IMR-90 (cell line): ENCODE measurements around the gene ZSCAN31. TPM values are rescaled to one million over a fixed set of nuclear protein-coding genes. Genes with fewer than 3 reads are reported as not detected.

ENCODE experiments used
- ATAC-seq: fragments of 200-7000 bp; cut with Tn5 transposase; 2 replicates; pipeline ENCODE4 v1.9.1; 2020; ENCODE audit warnings: low read depth, mild to moderate bottlenecking, moderate library complexity
- BruUV-seq: library from RNA; stranded (reverse); fragments of 400-500 nt; replicated peaks from 2 replicates; lab custom pipeline; 2021; lab: Mats Ljungman, UMichigan
- CTCF ChIA-PET: fragments of 300-600 bp; formaldehyde crosslinking; extraction: SDS; loops from one replicate; lab custom pipeline; 2021; ENCODE audit warnings: antibody characterized with exemption; lab: Yijun Ruan, JAX
- POLR2A ChIA-PET: fragments of 300-600 bp; sonication (Branson Sonifier 250); formaldehyde crosslinking; loops from one replicate; lab custom pipeline; 2022; ENCODE audit warnings: antibody characterized with exemption; ENCODE audit not compliant: unreplicated experiment; lab: Charles Lee
- DNase-seq: peaks from one replicate; pipeline ENCODE4 v3.0.0; 2013
- H2AFZ ChIP-seq: replicated peaks from 2 replicates; pipeline ENCODE3; 2013; ENCODE audit warnings: low read length, mild to moderate bottlenecking; ENCODE audit not compliant: poor library complexity
- H2AK5ac ChIP-seq: 2 replicates; pipeline ENCODE4 v1.6.1; 2013; ENCODE audit warnings: low read depth, low read length, inconsistent platforms
- H2AK9ac ChIP-seq: replicated peaks from 2 replicates; pipeline ENCODE3; 2013; ENCODE audit warnings: mild to moderate bottlenecking, low read depth, low read length, moderate library complexity; ENCODE audit not compliant: poor library complexity
- H2BK120ac ChIP-seq: 2 replicates; pipeline ENCODE4 v1.6.1; 2013; ENCODE audit warnings: low read depth, low read length, inconsistent platforms
- H2BK15ac ChIP-seq: 3 replicates; pipeline ENCODE4 v1.6.1; 2013; ENCODE audit warnings: low read depth, low read length, inconsistent platforms
- H2BK20ac ChIP-seq: 2 replicates; pipeline ENCODE4 v1.6.1; 2013; ENCODE audit warnings: low read depth, mild to moderate bottlenecking, inconsistent platforms, low read length, moderate library complexity
- H2BK5ac ChIP-seq: 2 replicates; pipeline ENCODE4 v1.6.1; 2013; ENCODE audit warnings: mild to moderate bottlenecking, low read depth, low read length, inconsistent platforms; ENCODE audit not compliant: poor library complexity, severe bottlenecking
- H3K14ac ChIP-seq: replicated peaks from 2 replicates; pipeline ENCODE4 v1.6.1; 2013; ENCODE audit warnings: low read depth, low read length, inconsistent platforms
- H3K18ac ChIP-seq: 2 replicates; pipeline ENCODE4 v1.6.1; 2013; ENCODE audit warnings: low read depth, low read length, control low read depth
- H3K23ac ChIP-seq: 2 replicates; pipeline ENCODE4 v1.6.1; 2013; ENCODE audit warnings: low read depth, low read length, inconsistent platforms
- H3K27ac ChIP-seq: 2 replicates; pipeline ENCODE4 v1.5.1; 2013; ENCODE audit warnings: mild to moderate bottlenecking, control low read depth, low read length; ENCODE audit not compliant: insufficient read depth
- H3K27me3 ChIP-seq: 2 replicates; pipeline ENCODE4 v1.6.1; 2013; ENCODE audit warnings: low read length; ENCODE audit not compliant: control insufficient read depth, insufficient read depth
- H3K36me3 ChIP-seq: 2 replicates; pipeline ENCODE4 v1.6.1; 2013; ENCODE audit warnings: low read length, mixed read lengths; ENCODE audit not compliant: control insufficient read depth, insufficient read depth
- H3K4ac ChIP-seq: 2 replicates; pipeline ENCODE4 v1.6.1; 2013; ENCODE audit warnings: low read depth, low read length, inconsistent platforms
- H3K4me1 ChIP-seq: 2 replicates; pipeline ENCODE4 v1.6.1; 2013; ENCODE audit warnings: low read length, mixed read lengths; ENCODE audit not compliant: control insufficient read depth, insufficient read depth
- H3K4me2 ChIP-seq: 2 replicates; pipeline ENCODE4 v1.6.1; 2013; ENCODE audit warnings: low read depth, mild to moderate bottlenecking, control low read depth, low read length, moderate library complexity
- H3K4me3 ChIP-seq: 2 replicates; pipeline ENCODE4 v1.5.1; 2013; ENCODE audit warnings: low read depth, mild to moderate bottlenecking, control low read depth, low read length, moderate library complexity; ENCODE audit not compliant: insufficient read depth
- H3K56ac ChIP-seq: 2 replicates; pipeline ENCODE4 v1.6.1; 2013; ENCODE audit warnings: low read length, inconsistent platforms; ENCODE audit not compliant: insufficient read depth; ENCODE audit errors: extremely low read depth
- H3K79me1 ChIP-seq, 2 experiments: 2 replicates each; pipeline ENCODE4 v1.6.1; 2013; ENCODE audit warnings: low read length in 2 of 2, inconsistent platforms in 1 of 2, low read depth in 1 of 2
- H3K9ac ChIP-seq: 2 replicates; pipeline ENCODE4 v1.6.1; 2013; ENCODE audit warnings: low read depth, low read length, control low read depth
- H3K9me1 ChIP-seq: 2 replicates; pipeline ENCODE4 v1.6.1; 2013; ENCODE audit warnings: low read length, inconsistent platforms; ENCODE audit not compliant: insufficient read depth
- H3K9me3 ChIP-seq: 2 replicates; pipeline ENCODE4 v1.6.1; 2013; ENCODE audit warnings: low read length; ENCODE audit not compliant: control insufficient read depth, insufficient read depth
- H4K20me1 ChIP-seq: 2 replicates; pipeline ENCODE4 v1.6.1; 2013; ENCODE audit warnings: low read length, inconsistent platforms; ENCODE audit not compliant: insufficient read depth
- H4K5ac ChIP-seq: 2 replicates; pipeline ENCODE4 v1.6.1; 2013; ENCODE audit warnings: mild to moderate bottlenecking, low read depth, low read length, control low read depth
- H4K8ac ChIP-seq, 2 experiments: 2 replicates each; pipeline ENCODE4 v1.6.1; 2013; ENCODE audit warnings: low read depth in 2 of 2, low read length in 2 of 2, control low read depth in 1 of 2, inconsistent platforms in 1 of 2
- H4K91ac ChIP-seq: 2 replicates; pipeline ENCODE4 v1.6.1; 2013; ENCODE audit warnings: low read depth, low read length, inconsistent platforms; ENCODE audit not compliant: insufficient read depth
- BHLHE40 ChIP-seq: fragments of 150-350 bp; IDR thresholded peaks from 2 replicates; pipeline ENCODE4 v1.6.1; 2016; ENCODE audit warnings: mild to moderate bottlenecking, low read depth, low read length
- CEBPB ChIP-seq: IDR thresholded peaks from 2 replicates; pipeline ENCODE4 v1.6.1; 2012; ENCODE audit warnings: low read depth, low read length, improper control_type of control experiment
- CHD1 ChIP-seq: IDR thresholded peaks from 2 replicates; pipeline ENCODE4 v1.6.1; 2012; ENCODE audit warnings: low read depth, low read length, improper control_type of control experiment
- CTCF ChIP-seq: conservative IDR thresholded peaks from 2 replicates; pipeline ENCODE4 v1.5.1; 2012; ENCODE audit warnings: mild to moderate bottlenecking, low read depth, low read length, improper control_type of control experiment
- ELK1 ChIP-seq: fragments of 150-350 bp; IDR thresholded peaks from 2 replicates; pipeline ENCODE4 v1.6.1; 2016; ENCODE audit warnings: low read depth, mild to moderate bottlenecking, low read length, moderate library complexity, borderline replicate concordance
- MAFK ChIP-seq: IDR thresholded peaks from 2 replicates; pipeline ENCODE4 v1.6.1; 2012; ENCODE audit warnings: low read depth, low read length, improper control_type of control experiment
- MXI1 ChIP-seq: IDR thresholded peaks from 2 replicates; pipeline ENCODE4 v1.6.1; 2012; ENCODE audit warnings: low read depth, mild to moderate bottlenecking, low read length, moderate library complexity, borderline replicate concordance
- NFE2L2 ChIP-seq: fragments of 150-350 bp; IDR thresholded peaks from 2 replicates; pipeline ENCODE4 v1.6.1; 2016; ENCODE audit warnings: low read depth, mild to moderate bottlenecking, low read length
- RCOR1 ChIP-seq: IDR thresholded peaks from 2 replicates; pipeline ENCODE4 v1.6.1; 2012; ENCODE audit warnings: mild to moderate bottlenecking, low read length, improper control_type of control experiment; ENCODE audit not compliant: insufficient replicate concordance
- SMC3 ChIP-seq: fragments of 150-350 bp; IDR thresholded peaks from 2 replicates; pipeline ENCODE4 v1.6.1; 2016; ENCODE audit warnings: low read depth, mild to moderate bottlenecking, antibody characterized with exemption, low read length, moderate library complexity
- USF2 ChIP-seq: fragments of 150-350 bp; IDR thresholded peaks from 2 replicates; pipeline ENCODE4 v1.6.1; 2017; ENCODE audit warnings: mild to moderate bottlenecking, antibody characterized with exemption, low read length, low read depth
- WGBS, 2 experiments: methylation state at CpG; one replicate each; pipeline versions ENCODE4 v1.1.5 to v1.1.7; 2013; ENCODE audit warnings: missing lambda C conversion rate in 2 of 2; ENCODE audit not compliant: insufficient read length in 1 of 2; ENCODE audit errors: extremely low coverage in 2 of 2; 5-methylcytosine and 5-hydroxymethylcytosine counted together
- dilution Hi-C: fragments of 300-500 bp; cut with HindIII; formaldehyde crosslinking; loops from one replicate; pipeline ENCODE4 v1.14.3; 2018; ENCODE audit warnings: low sequenced_read_pairs; ENCODE audit not compliant: unreplicated experiment
- in situ Hi-C: fragments of 300-500 bp; cut with MboI; formaldehyde crosslinking; loops from 3 replicates; pipeline ENCODE4 v1.14.3; 2019; ENCODE audit warnings: low sequenced_read_pairs, inconsistent platforms, mixed read lengths
- intact Hi-C: fragments of 100-400 bp; cut with micrococcal nuclease; formaldehyde crosslinking; loops from 2 replicates; pipeline ENCODE4 v1.10.0; 2022
- polyA plus RNA-seq, 3 experiments: library from polyadenylated mRNA; depleted of rRNA; stranded (reverse); fragments of >200 nt; gene quantifications; 2 replicates each; pipeline ENCODE4 v1.2.3, GENCODE V29; 2012; ENCODE audit warnings: low replicate concordance in 1 of 3
- total RNA-seq: library from RNA; depleted of rRNA; stranded (reverse); fragments of >200 nt; gene quantifications from 2 replicates; pipeline ENCODE4 v1.2.3, GENCODE V29; 2012

Gene ZSCAN31
- total and polyA plus RNA-seq, 2 of the 4 experiments (the other 2 are of a cell fraction) = 1.4 to 4.7 TPM

- no TSS peak for BruUV-seq
- intact Hi-C loops (no loop called here), in situ Hi-C loops (no loop called here), dilution Hi-C loops (no loop called here)
- TF ChIP-seq CEBPB (no peak), MXI1 (no peak), USF2 (no peak), ELK1 (no peak), BHLHE40 (no peak), CTCF (no peak), SMC3 (no peak), MAFK (no peak), NFE2L2 (no peak), RCOR1 (no peak), CHD1 (no peak)
- ATAC-seq = no peak
- Histone ChIP-seq H3K27ac (no peak overlapping the region), H3K14ac (no peak overlapping the region), H2BK120ac (no peak overlapping the region), H3K56ac (no peak overlapping the region), H3K9ac (no peak overlapping the region), H4K8ac (no peak overlapping the region), H2AFZ (no peak overlapping the region), H3K4me1 (peaks cover 3% of the 10 kb centered on the region; the same call in 1 of the 2 replicates), H3K4me3 (no peak overlapping the region), H2BK15ac (no peak overlapping the region), H3K79me1 (peaks cover 15 to 25% of the 10 kb centered on the region in 2 experiments), H3K4me2 (no peak overlapping the region; the same call in 1 of the 2 replicates), H3K4ac (no peak overlapping the region), H4K91ac (no peak overlapping the region), H3K36me3 (peaks cover 15% of the 10 kb centered on the region), H3K23ac (0 out of 2 replicates have a peak overlapping the region, but pooled peaks have one; percentile 3), H3K27me3 (no peaks in the 10 kb centered on the region), H3K9me3 (peaks cover 3% of the 10 kb centered on the region), H4K5ac (no peak overlapping the region), H2AK9ac (peak overlapping the region; percentile 33), H2BK5ac (no peak overlapping the region), H3K18ac (no peak overlapping the region), H2BK20ac (no peak overlapping the region), H4K20me1 (no peaks in the 10 kb centered on the region), H2AK5ac (no peak overlapping the region), H3K9me1 (no peaks in the 10 kb centered on the region; the same call in 1 of the 2 replicates)
- POLR2A ChIA-PET = no interaction called here
- no CpG with 5 or more reads among the region's 2 CpGs for WGBS, 2 experiments
- CTCF ChIA-PET = interaction anchor here (0.9 kb wide), 1 partner anchor 73 kb away, joined by 4 read pairs; no protein-coding TSS in a partner anchor
- no peak for DNase-seq
These were observed 53.0 kb downstream of the ZSCAN31 start for GRCh38 chr6:28282926-28283325.
